GM12878 (cell line): Measurements from ENCODE around the gene ARL6IP5. TPM values are rescaled to one million over a fixed set of nuclear protein-coding genes. Genes with fewer than 3 reads are reported as not detected.

Experiments used
- ATAC-seq: fragments of 200-7000 bp; cut with Tn5 transposase; 3 replicates; pipeline ENCODE4 v1.9.1; 2020; ENCODE audit warnings: mild to moderate bottlenecking, moderate library complexity
- BruUV-seq: library from RNA; stranded (reverse); fragments of 400-500 nt; replicated peaks from 2 replicates; lab custom pipeline; 2021; lab: Mats Ljungman, UMichigan
- CTCF ChIA-PET: fragments of 300-600 bp; sonication (Branson Sonifier 250); formaldehyde crosslinking; extraction: SDS; loops from one replicate; lab custom pipeline; 2021; ENCODE audit warnings: inconsistent platforms; lab: Yijun Ruan, JAX
- POLR2A ChIA-PET: fragments of 350-600 bp; formaldehyde crosslinking; extraction: SDS; loops from one replicate; lab custom pipeline; 2021; ENCODE audit warnings: inconsistent platforms; lab: Charles Lee
- RAD21 ChIA-PET: fragments of 300-600 bp; sonication (Branson Sonifier 250); formaldehyde crosslinking; loops from one replicate; lab custom pipeline; 2023; ENCODE audit warnings: antibody characterized with exemption; ENCODE audit not compliant: unreplicated experiment; lab: Charles Lee
- SMC1A ChIA-PET: fragments of 300-600 bp; sonication (Branson Sonifier 250); formaldehyde crosslinking; loops from one replicate; lab custom pipeline; 2023; ENCODE audit not compliant: unreplicated experiment, uncharacterized antibody; lab: Charles Lee
- DNase-seq: peaks from one replicate; pipeline ENCODE4 v3.0.0-alpha.2; 2011; ENCODE audit warnings: low read depth, low spot score
- FAIRE-seq: peaks from 3 replicates; lab custom pipeline; 2011; peaks lifted over from hg19 to GRCh38; lab: Jason Lieb, UNC
- H2AFZ ChIP-seq: 2 replicates; pipeline ENCODE4 v1.6.0; 2011; ENCODE audit warnings: low read depth, low read length, control low read depth; ENCODE audit not compliant: control insufficient read depth
- H3K27ac ChIP-seq: 2 replicates; pipeline ENCODE4 v1.5.1; 2011; ENCODE audit warnings: control low read depth; ENCODE audit not compliant: control insufficient read depth, insufficient read depth
- H3K27me3 ChIP-seq, 2 experiments: replicated peaks in 1 of 2; 2 replicates each; pipeline versions ENCODE4 v1.6.0 to v1.6.1; 2011; ENCODE audit warnings: low read length in 1 of 2; ENCODE audit not compliant: control insufficient read depth in 2 of 2, insufficient read depth in 2 of 2
- H3K36me3 ChIP-seq, 2 experiments: 2 replicates each; pipeline ENCODE4 v1.5.1; 2011; ENCODE audit warnings: low read length in 1 of 2; ENCODE audit not compliant: control insufficient read depth in 2 of 2, insufficient read depth in 2 of 2
- H3K4me1 ChIP-seq: 2 replicates; pipeline ENCODE4 v1.6.1; 2011; ENCODE audit warnings: mild to moderate bottlenecking, low read length, moderate library complexity, mixed read lengths; ENCODE audit not compliant: control insufficient read depth, insufficient read depth
- H3K4me2 ChIP-seq: 2 replicates; pipeline ENCODE4 v1.6.0; 2011; ENCODE audit warnings: control low read depth; ENCODE audit not compliant: control insufficient read depth, insufficient read depth
- H3K4me3 ChIP-seq: fragments of 200-600 bp; sonication (generic); 2 replicates; pipeline ENCODE4 v1.5.1; 2016
- H3K79me2 ChIP-seq: 2 replicates; pipeline ENCODE4 v1.6.0; 2011; ENCODE audit warnings: low read length; ENCODE audit not compliant: control insufficient read depth, insufficient read depth
- H3K9ac ChIP-seq: 2 replicates; pipeline ENCODE4 v1.8.0; 2011; ENCODE audit warnings: low read length, control low read depth, mixed read lengths; ENCODE audit not compliant: control insufficient read depth, insufficient read depth
- H3K9me3 ChIP-seq: replicated peaks from 3 replicates; pipeline ENCODE4 v1.5.1; 2011; ENCODE audit warnings: mild to moderate bottlenecking, low read length; ENCODE audit not compliant: control insufficient read depth, insufficient read depth
- H4K20me1 ChIP-seq: 2 replicates; pipeline ENCODE4 v1.6.0; 2011; ENCODE audit not compliant: control insufficient read depth, insufficient read depth
- ATF3 ChIP-seq: IDR thresholded peaks from 2 replicates; pipeline ENCODE4 v1.6.1; 2011; ENCODE audit warnings: low read depth, mild to moderate bottlenecking, low read length, moderate library complexity, borderline replicate concordance; ENCODE audit errors: extremely low read depth
- BHLHE40 ChIP-seq, 2 experiments: fragments of 450-650 bp in 1 of 2; IDR thresholded peaks; 2 replicates each; pipeline ENCODE4 v1.6.1; 2011 to 2017; ENCODE audit warnings: low read depth in 2 of 2, borderline replicate concordance in 1 of 2, improper control_type of control experiment in 1 of 2, low read length in 1 of 2, mild to moderate bottlenecking in 1 of 2
- CBFB ChIP-seq: IDR thresholded peaks from 2 replicates; pipeline ENCODE4 v1.6.1; 2016; ENCODE audit warnings: antibody characterized with exemption, low read depth
- EGR1 ChIP-seq, 2 experiments: IDR thresholded peaks; 1 replicate in 1 of 2; 2 replicates in 1 of 2; pipeline ENCODE4 v1.6.1; 2011 to 2012; ENCODE audit warnings: low read depth in 2 of 2, low read length in 2 of 2, borderline replicate concordance in 1 of 2, mild to moderate bottlenecking in 1 of 2, moderate library complexity in 1 of 2
- EZH2 ChIP-seq: IDR thresholded peaks from 2 replicates; pipeline ENCODE4 v1.6.1; 2012; ENCODE audit warnings: low read depth, mild to moderate bottlenecking, control low read depth, inconsistent platforms, low read length, borderline replicate concordance; ENCODE audit not compliant: control insufficient read depth
- MEF2A ChIP-seq: IDR thresholded peaks from 2 replicates; pipeline ENCODE4 v1.6.1; 2011; ENCODE audit warnings: low read depth, mild to moderate bottlenecking, low read length, moderate library complexity; ENCODE audit not compliant: insufficient read depth
- MTA2 ChIP-seq: fragments of 450-650 bp; IDR thresholded peaks from 2 replicates; pipeline ENCODE4 v1.6.1; 2016; ENCODE audit warnings: low read depth, mild to moderate bottlenecking, moderate library complexity
- POU2F2 ChIP-seq: IDR thresholded peaks from 3 replicates; pipeline ENCODE4 v1.6.1; 2011; ENCODE audit warnings: low read depth, mild to moderate bottlenecking, low read length, borderline replicate concordance
- WRNIP1 ChIP-seq: IDR thresholded peaks from 2 replicates; pipeline ENCODE4 v1.6.1; 2011; ENCODE audit warnings: low read depth, low read length, improper control_type of control experiment, borderline replicate concordance
- ZNF622 ChIP-seq: fragments of 450-650 bp; IDR thresholded peaks from 2 replicates; pipeline ENCODE4 v1.6.1; 2017; ENCODE audit warnings: mild to moderate bottlenecking, inconsistent platforms
- WGBS: methylation state at CpG from one replicate; pipeline ENCODE4 v1.1.6; 2016; ENCODE audit warnings: low lambda C conversion rate; ENCODE audit not compliant: insufficient replicate concordance, insufficient coverage; ENCODE audit errors: missing lambda C conversion rate; 5-methylcytosine and 5-hydroxymethylcytosine counted together
- in situ Hi-C: fragments of 300-500 bp; cut with MboI; formaldehyde crosslinking; loops from 9 replicates; pipeline ENCODE4 v1.14.3; 2018; ENCODE audit warnings: mixed read lengths
- intact Hi-C: fragments of 100-400 bp; cut with micrococcal nuclease; formaldehyde crosslinking; loops from one replicate; pipeline ENCODE4 v1.14.2; 2022; ENCODE audit not compliant: unreplicated experiment
- polyA plus RNA-seq, 11 experiments: library from polyadenylated mRNA; depleted of rRNA in 4 of 11; unstranded in 6 of 11; stranded (reverse) in 5 of 11; fragments of >200 nt; fragmentation: Nextera tagmentation in 4 of 11; fragmentation: Illumina TruSeq in 1 of 11; extraction: Ambion mirVana in 4 of 11; extraction: Trizol in 1 of 11; gene quantifications; 1 replicate in 1 of 11; 2 replicates in 10 of 11; pipeline versions ENCODE4 v1.2.1 to v1.2.3, GENCODE V29; 2011 to 2016; ENCODE audit warnings: inconsistent platforms in 2 of 11, missing spikeins in 2 of 11, low read depth in 1 of 11
- total RNA-seq, 4 experiments: library from RNA; depleted of rRNA in 3 of 4; stranded (reverse); fragments of >200 nt in 3 of 4; fragmentation: Illumina TruSeq in 1 of 4; extraction: Trizol in 1 of 4; gene quantifications; 2 replicates each; pipeline versions ENCODE4 v1.2.1 to v1.2.3, GENCODE V29; 2013 to 2021
- TF ChIP-seq, protein P1 (sequence below): fragments of 450-650 bp; IDR thresholded peaks from 2 replicates; pipeline ENCODE4 v1.6.1; 2018; ENCODE audit warnings: mild to moderate bottlenecking, low read depth, moderate library complexity; ENCODE audit not compliant: partially characterized antibody
- TF ChIP-seq, protein P2 (sequence below): fragments of 450-650 bp; IDR thresholded peaks from 2 replicates; pipeline ENCODE4 v1.6.1; 2017; ENCODE audit warnings: mild to moderate bottlenecking

The ARL6IP5 gene
- total and polyA plus RNA-seq, 10 of the 15 experiments (the other 5 are each of a cell fraction or from before 2014, with no cell fraction given), result 78.2 to 310 (median 148) TPM

DNA sequence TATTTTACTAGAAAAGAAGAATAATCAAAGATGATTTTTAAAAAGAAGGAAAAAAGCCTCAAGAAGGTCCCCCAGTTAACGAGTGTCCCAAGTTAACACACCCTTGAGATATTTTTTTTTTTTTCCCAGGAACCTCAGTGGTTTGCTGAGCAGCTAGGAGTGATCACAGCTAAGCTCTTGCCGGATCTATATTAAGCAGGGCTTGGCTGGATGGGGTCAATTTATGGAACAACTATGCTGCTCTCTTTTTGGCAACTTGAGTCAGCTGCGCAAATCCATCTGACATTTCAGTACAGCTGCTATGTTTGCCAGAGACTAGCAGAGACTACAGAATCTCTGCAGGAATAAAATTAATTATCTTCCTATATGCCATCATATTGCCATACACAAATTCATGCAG is 37.7 kb downstream of the ARL6IP5 start, which contains the start of gene LMOD3 (continued):
- no peak for TF ChIP-seq ATF3
- TF ChIP-seq CBFB, result no peak
- TF ChIP-seq EGR1 (IDR thresholded peaks at IDR 0.05; ENCODE audit: borderline replicate concordance in 1 of 2, low read depth in 2 of 2, low read length in 2 of 2), result no peak

DNA sequence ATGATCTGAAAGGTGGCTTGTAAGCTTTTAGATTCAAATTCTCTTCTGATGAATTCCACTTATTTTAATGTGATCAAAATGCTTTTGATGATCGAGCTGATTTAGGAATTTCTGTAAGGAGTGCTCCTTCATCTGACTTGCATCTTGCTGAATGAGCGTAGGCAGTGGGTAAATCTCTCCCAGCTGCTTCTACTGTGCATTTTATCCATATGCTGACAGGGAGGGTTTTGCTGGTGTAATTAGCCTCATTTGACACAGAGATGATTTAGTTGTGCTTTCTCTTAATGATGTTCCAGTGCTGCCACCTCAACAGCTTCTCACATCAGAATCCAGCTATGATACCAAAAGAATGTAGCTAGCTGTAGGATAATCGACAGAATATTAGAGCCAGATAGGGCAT is 41.5 kb downstream of the ARL6IP5 start:
- ChIA-PET POLR2A (interaction anchor here (0.5 to 1.2 kb wide), 2 partner anchors 12 to 29 kb away, joined by 3 read pairs; no protein-coding TSS in a partner anchor), CTCF (interaction anchor here (1.0 to 2.5 kb wide), 6 partner anchors 36 to 315 kb away, joined by 3 to 16 read pairs (median 4); no protein-coding TSS in a partner anchor), SMC1A (interaction anchor here (0.9 to 3.2 kb wide), 4 partner anchors 9 to 180 kb away, joined by 3 to 14 read pairs (median 4); no protein-coding TSS in a partner anchor), RAD21 (interaction anchor here (1.0 to 1.7 kb wide), 4 partner anchors 32 to 284 kb away, joined by 3 to 5 read pairs (median 4); no protein-coding TSS in a partner anchor)
- H4K20me1 ChIP-seq, result no peaks in the 10 kb centered on the region
- no peak overlapping the region for H2AFZ ChIP-seq
- H3K4me1 ChIP-seq, result no peaks in the 10 kb centered on the region
- TF ChIP-seq ZNF622 (no peak), MTA2 (no peak), WRNIP1 (no peak), BHLHE40 (IDR thresholded peaks at IDR 0.05; ENCODE audit: borderline replicate concordance in 1 of 2, low read depth in 2 of 2, low read length in 1 of 2) (no peak), EZH2 (no peak), POU2F2 (no peak), MEF2A (no peak)
- TF ChIP-seq, protein P1, sequence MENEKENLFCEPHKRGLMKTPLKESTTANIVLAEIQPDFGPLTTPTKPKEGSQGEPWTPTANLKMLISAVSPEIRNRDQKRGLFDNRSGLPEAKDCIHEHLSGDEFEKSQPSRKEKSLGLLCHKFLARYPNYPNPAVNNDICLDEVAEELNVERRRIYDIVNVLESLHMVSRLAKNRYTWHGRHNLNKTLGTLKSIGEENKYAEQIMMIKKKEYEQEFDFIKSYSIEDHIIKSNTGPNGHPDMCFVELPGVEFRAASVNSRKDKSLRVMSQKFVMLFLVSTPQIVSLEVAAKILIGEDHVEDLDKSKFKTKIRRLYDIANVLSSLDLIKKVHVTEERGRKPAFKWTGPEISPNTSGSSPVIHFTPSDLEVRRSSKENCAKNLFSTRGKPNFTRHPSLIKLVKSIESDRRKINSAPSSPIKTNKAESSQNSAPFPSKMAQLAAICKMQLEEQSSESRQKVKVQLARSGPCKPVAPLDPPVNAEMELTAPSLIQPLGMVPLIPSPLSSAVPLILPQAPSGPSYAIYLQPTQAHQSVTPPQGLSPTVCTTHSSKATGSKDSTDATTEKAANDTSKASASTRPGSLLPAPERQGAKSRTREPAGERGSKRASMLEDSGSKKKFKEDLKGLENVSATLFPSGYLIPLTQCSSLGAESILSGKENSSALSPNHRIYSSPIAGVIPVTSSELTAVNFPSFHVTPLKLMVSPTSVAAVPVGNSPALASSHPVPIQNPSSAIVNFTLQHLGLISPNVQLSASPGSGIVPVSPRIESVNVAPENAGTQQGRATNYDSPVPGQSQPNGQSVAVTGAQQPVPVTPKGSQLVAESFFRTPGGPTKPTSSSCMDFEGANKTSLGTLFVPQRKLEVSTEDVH, result no peak
- TF ChIP-seq, protein P2, sequence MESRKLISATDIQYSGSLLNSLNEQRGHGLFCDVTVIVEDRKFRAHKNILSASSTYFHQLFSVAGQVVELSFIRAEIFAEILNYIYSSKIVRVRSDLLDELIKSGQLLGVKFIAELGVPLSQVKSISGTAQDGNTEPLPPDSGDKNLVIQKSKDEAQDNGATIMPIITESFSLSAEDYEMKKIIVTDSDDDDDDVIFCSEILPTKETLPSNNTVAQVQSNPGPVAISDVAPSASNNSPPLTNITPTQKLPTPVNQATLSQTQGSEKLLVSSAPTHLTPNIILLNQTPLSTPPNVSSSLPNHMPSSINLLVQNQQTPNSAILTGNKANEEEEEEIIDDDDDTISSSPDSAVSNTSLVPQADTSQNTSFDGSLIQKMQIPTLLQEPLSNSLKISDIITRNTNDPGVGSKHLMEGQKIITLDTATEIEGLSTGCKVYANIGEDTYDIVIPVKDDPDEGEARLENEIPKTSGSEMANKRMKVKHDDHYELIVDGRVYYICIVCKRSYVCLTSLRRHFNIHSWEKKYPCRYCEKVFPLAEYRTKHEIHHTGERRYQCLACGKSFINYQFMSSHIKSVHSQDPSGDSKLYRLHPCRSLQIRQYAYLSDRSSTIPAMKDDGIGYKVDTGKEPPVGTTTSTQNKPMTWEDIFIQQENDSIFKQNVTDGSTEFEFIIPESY, result no peak
- 28% methylated on average over 3 of the region's 3 CpGs for WGBS
- ATAC-seq, result no peak
- intact Hi-C loops, result loop anchor here (10.0 kb wide), 1 partner anchor 819 kb away; no protein-coding TSS in a partner anchor
- no peak overlapping the region for H3K4me2 ChIP-seq
- no peaks in the 10 kb centered on the region for H3K79me2 ChIP-seq
- no peak for DNase-seq
- in situ Hi-C loops, result loop anchor here (10.0 kb wide), 1 partner anchor 549 kb away; no protein-coding TSS in a partner anchor
- H3K27me3 ChIP-seq, result peaks cover 0 to 1% of the 10 kb centered on the region in 2 experiments; a peak in 1 of 4 replicates
- no TSS peak for BruUV-seq
- no peak overlapping the region for H3K27ac ChIP-seq
- no peak for FAIRE-seq
- no peak overlapping the region for H3K9ac ChIP-seq
- no peaks in the 10 kb centered on the region for H3K9me3 ChIP-seq
- H3K36me3 ChIP-seq, result no peaks in the 10 kb centered on the region
- H3K4me3 ChIP-seq, result no peak overlapping the region
